COR-L47 (cell line): ENCODE data around the gene CST8.
A peak's percentile ranks its signal among the peaks of the same experiment; 100 is the strongest.

Experiments
- DNase-seq: peaks from one replicate; lab custom pipeline; 2025; lab: John Stamatoyannopoulos, UW

CST8 gene

GRCh38 chr20:23524146-23524545, 33.2 kb downstream of the CST8 start:
- DNase-seq, result no peak

- DNase-seq, result no peak
Measured at GRCh38 chr20:23526850-23527249, 35.9 kb downstream of the CST8 start.

GRCh38 chr20:23528867-23529431, 38.0 kb downstream of the CST8 start:
- DNase-seq, result no peak

GRCh38 chr20:23530937-23531567, 40.1 kb downstream of the CST8 start:
- DNase-seq, result no peak

GRCh38 chr20:23532533-23532932, 41.6 kb downstream of the CST8 start:
- no peak for DNase-seq

- DNase-seq, result no peak
Measured at GRCh38 chr20:23533161-23533560, 42.2 kb downstream of the CST8 start.

GRCh38 chr20:23534801-23535593, 44.1 kb downstream of the CST8 start:
- no peak for DNase-seq

- no peak for DNase-seq
Measured at GRCh38 chr20:23536328-23536974, 45.5 kb downstream of the CST8 start.

GRCh38 chr20:23537030-23537429, 46.1 kb downstream of the CST8 start:
- no peak for DNase-seq

GRCh38 chr20:23540624-23541023, 49.7 kb downstream of the CST8 start:
- no peak for DNase-seq

- peak; percentile 9 for DNase-seq
Measured at GRCh38 chr20:23541330-23541729, 50.4 kb downstream of the CST8 start.

GRCh38 chr20:23541776-23542175, 50.9 kb downstream of the CST8 start:
- DNase-seq, result no peak

GRCh38 chr20:23542801-23543200, 51.9 kb downstream of the CST8 start:
- no peak for DNase-seq

- no peak for DNase-seq
Measured at GRCh38 chr20:23544133-23544532, 53.2 kb downstream of the CST8 start.
